Inflammatory macrophage treated with lipopolysaccharide for 1 hour (primary cell): ENCODE measurements around the gene PPP1R36.
A peak's percentile ranks its signal among the peaks of the same experiment; 100 is the strongest.
"Not testable (repeated sequence)": the region's sequence is repeated elsewhere in the genome, so short reads cannot be mapped to it uniquely, and the experiment has no call there.

Experiments used
- DNase-seq, 2 donors: peaks; one replicate each; pipeline ENCODE4 v3.0.0-alpha.2; 2020 to 2022

Gene PPP1R36

DNA sequence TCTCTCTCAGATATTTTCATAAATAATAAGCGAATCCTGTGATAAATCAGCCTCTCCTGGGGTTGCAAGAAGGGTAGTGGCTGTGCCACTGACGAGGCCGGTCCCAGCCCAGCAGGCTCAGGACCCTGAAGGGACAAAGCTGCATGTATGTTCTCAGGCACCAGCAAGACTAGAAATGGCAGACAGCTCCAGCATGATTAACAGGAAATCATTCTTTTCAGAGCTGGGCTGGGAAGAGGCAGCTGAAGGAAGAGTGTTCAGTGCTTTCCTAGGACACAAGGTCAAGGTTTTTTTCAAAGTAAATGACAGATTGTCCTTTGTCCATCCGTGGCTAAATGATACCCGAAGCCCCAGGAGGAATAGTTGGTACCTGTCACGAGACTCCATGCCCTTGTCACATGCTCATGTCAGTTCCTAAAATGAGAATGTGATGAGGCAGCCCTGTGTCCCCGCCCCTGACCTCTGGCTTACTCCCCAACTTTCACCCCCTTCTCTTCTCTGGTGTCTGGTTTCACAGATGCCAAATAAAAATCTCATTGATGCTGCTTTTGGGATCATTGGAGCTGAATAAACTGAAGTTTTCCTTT, 65.1 kb downstream of the PPP1R36 start:
- peak in 1 of 2 donors; percentile 4 for DNase-seq

- DNase-seq = not testable (repeated sequence)
Observed at GRCh38 chr14:64617872-64618408, 68.2 kb downstream of the PPP1R36 start.

DNA sequence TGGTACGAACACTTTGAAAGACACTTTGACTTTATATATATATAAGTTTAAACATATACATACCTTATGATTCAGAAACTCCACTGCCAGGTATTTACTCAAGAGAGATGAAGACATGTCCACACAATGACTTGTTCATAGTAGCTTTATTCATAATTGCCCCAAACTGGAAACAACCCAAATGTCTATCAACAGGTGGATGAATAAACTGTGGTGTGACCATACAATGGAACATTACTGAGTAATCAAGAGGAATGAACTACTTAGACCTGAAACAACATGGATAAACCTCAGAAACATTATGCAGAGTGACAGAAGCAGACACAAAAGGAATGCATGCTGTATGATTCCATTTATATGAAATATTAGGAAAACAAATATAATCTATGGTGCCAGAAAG, 71.1 kb downstream of the PPP1R36 start:
- DNase-seq = no peak

DNA sequence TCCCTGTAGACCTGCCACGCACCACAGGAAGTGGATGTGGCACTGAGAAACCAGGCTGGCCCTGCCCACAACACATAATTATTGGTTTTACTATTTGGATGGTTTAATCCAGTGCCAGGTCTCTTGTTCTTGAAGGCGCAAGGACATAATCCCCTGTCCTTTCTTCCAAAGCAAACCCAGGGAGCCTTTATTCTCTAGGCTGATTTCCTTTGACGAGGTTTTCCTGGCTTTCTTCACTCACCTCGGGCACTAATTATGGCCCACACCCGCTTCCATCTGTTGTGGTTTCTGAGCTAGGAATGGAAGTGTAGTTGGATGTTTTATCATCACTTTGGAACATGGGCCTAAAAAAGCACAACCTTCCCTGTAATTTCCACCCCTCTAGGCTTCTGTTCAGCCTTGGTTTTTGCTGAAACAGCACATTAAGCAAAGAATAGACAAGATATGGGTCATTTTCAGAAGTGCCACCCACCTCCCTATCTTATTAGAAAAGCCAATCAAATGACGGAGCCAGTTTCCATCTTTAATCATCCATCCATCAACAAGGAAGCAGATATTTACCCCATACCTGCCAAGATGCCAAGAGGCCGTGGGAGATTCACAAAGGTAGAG, 73.9 kb downstream of the PPP1R36 start:
- no peak for DNase-seq

DNA sequence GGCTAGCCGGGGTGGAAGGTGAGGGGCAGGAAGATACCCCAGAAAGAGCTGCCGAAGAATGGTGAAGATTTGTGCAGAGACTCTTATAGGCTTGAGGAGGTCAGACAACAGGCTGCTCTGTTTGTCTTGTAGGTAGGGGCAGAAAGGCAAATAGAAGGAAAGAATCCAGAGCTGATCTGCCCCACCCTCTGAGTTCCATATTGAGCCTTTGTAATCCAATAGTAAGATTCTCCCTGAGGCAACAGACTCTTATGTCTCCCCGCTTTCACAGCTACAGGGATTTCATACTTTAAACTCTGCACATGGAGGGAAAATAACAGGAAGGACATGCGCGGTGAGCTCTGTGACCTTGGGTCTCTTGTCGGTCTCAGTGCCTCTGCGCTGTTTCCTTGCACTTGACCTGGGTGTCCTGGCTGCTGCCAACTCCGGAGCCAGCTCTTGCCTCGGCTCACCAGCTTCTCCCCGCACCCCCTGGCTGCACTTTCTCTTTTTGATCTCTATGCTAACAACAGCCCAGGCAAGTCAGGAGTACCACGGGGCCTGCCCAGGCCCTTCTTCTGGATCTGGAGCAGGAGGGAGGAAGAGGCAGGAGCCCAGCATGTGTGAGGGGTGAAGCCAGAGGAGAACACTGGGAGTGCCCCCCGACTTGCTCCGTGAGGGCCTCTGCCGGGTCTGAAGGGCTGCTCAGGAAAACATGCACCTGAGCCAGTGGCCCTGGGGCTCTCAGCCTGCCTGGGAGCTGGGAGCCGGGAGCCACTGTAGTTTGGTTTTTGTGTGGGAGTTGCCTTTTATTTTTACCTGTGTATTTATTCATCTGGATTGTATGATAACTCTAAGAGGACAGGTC, 75.8 kb downstream of the PPP1R36 start:
- DNase-seq = no peak

DNA sequence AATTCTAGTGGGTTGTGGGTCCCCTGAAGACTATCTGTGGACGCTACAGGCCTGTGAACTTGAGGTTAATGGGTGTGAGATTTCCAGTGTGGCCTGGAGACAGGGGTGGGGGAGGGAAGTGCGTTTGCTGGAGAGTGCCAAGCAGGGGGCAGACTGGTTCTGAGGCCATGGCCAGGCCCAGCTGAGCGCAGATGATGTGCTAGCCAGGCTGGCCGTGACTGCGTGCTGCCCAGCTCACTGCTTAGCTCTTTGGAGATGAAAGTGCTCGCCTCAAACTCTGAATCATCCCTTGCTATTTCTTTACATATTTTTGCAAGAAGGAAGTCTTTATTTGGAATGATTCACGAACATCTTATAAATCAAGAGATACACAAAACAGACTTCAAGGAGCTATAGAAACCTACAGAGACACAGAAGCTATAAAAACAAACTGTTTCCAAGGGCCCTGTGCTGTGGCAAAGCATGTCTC, 79.2 kb downstream of the PPP1R36 start:
- DNase-seq = no peak

DNA sequence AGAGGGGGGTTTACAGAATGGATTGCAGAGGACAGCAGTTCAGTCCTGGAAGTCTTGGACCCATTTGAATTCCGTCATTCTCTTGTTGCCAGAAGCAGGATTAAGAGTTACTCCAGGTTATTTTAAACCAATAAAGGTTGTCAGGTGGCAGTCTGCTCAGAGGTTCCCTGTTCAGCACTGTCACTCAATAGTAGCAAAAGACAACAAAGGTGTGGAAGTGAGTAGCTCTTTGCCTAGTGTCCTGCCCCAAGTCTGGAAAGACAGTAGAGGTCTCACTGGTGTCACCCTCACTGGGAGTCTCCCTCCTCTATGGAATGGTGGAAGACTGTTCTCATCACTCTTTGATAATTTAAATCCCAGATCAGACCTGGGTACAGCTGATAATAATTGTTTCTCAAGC, 81.0 kb downstream of the PPP1R36 start:
- no peak for DNase-seq

DNA sequence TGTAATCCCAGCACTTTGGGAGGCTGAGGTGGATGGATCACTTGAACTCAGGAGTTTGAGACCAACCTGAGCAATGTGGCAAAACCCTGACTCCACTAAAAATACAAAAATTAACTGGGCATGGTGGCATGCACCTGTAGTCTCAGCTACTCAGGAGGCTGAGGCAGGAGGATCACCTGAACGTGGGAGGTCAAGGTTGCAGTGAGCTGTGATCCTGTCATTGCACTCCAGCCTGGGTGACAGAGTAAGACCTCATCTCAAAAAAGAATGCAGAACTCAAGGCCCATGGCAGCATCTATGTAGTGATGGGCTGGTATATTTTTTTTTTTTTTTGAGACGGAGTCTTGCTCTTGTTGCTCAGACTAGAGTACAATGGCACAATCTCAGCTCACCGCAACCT, 81.5 kb downstream of the PPP1R36 start:
- DNase-seq = not testable (repeated sequence)

GRCh38 chr14:64632056-64632455, 82.3 kb downstream of the PPP1R36 start:
- no peak for DNase-seq

GRCh38 chr14:64634558-64634957, 84.8 kb downstream of the PPP1R36 start:
- no peak for DNase-seq

DNA sequence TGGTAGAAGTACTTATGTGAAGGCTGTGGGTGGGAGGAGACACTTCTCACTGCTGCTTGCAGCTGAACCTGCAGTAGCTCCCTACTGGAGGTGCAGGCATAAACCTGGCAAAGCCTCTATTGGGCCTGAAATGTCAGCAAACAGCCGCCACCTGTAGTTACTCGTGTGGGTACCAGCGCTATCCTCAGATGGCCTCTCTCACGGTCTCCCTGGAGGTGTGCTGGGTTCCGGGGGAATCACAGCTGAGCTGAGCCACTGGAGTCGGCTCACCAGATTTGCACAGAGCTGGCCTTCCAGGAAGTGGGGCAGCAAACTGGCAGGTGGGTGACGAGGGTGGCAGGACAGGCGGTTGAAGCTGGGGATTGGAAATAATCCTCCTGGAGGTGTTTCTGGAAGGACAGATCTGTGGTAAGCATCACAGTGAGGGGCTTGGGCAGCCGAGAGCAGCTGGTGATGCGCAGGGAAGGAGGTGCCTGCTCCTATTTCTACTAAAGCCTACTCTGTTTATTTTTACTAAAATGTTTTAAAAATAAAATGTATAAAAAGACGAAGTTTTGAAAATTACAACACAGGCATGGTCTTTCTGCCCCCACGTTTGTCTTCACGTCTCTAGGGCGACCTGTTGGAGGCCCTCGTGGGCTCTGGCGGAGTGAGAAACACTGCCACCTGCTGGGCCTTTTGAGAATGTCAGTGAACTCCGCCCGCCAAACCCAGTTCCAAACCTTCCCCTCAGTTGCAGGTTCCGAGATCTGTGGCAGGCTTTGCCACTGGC, 86.6 kb downstream of the PPP1R36 start:
- peak; percentile 49 to 89 for DNase-seq

- DNase-seq = no peak
Observed at GRCh38 chr14:64636980-64637429, 87.2 kb downstream of the PPP1R36 start.

- DNase-seq = no peak
Observed at GRCh38 chr14:64637735-64638473, 88.1 kb downstream of the PPP1R36 start.

DNA sequence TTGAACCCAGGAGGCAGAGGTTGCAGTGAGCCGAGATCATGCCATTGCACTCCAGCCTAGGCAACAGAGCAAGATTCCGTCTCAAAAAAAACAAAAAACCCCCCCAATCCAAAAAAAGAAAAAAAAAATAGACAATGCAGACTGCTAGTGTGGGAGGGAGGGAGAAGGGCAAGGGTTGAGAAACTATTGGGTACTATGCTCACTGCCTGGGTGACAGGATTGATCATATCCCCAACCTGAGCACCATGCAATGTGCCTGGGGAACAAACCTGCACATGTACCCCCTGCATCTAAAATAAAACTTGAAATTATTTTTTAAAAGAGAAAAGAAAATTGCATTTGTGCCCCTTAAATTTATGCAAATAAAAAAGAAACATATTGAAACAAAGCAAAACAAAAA, 88.9 kb downstream of the PPP1R36 start:
- DNase-seq = no peak
